Endothelial cell (in vitro differentiated cells): ENCODE data around the gene MTERF4. TPM values are rescaled to one million over a fixed set of nuclear protein-coding genes. Genes with fewer than 3 reads are reported as not detected.

Experiments used
- DNase-seq: peaks from one replicate; pipeline ENCODE4 v3.0.0; 2021; ENCODE audit warnings: low spot score
- H3K27ac Mint-ChIP-seq: one replicate; pipeline ENCODE4 v1.8.0; 2021; ENCODE audit warnings: mixed read lengths, inconsistent platforms; ENCODE audit not compliant: unreplicated experiment
- H3K27me3 Mint-ChIP-seq: one replicate; pipeline ENCODE4 v1.8.0; 2021; ENCODE audit warnings: mild to moderate bottlenecking, moderate library complexity, mixed read lengths, inconsistent platforms; ENCODE audit not compliant: unreplicated experiment
- H3K36me3 Mint-ChIP-seq: one replicate; pipeline ENCODE4 v1.8.0; 2021; ENCODE audit warnings: mild to moderate bottlenecking, low read depth, mixed read lengths, inconsistent platforms; ENCODE audit not compliant: unreplicated experiment
- H3K4me1 Mint-ChIP-seq: one replicate; pipeline ENCODE4 v1.8.0; 2021; ENCODE audit warnings: mild to moderate bottlenecking, mixed read lengths, inconsistent platforms; ENCODE audit not compliant: unreplicated experiment
- H3K4me3 Mint-ChIP-seq: one replicate; pipeline ENCODE4 v1.8.0; 2021; ENCODE audit warnings: mild to moderate bottlenecking, mixed read lengths, inconsistent platforms; ENCODE audit not compliant: unreplicated experiment
- H3K9me3 Mint-ChIP-seq: one replicate; pipeline ENCODE4 v1.8.0; 2021; ENCODE audit warnings: mixed read lengths, inconsistent platforms; ENCODE audit not compliant: unreplicated experiment
- CTCF ChIP-seq: fragments of 200-600 bp; sonication (generic); IDR thresholded peaks from one replicate; pipeline ENCODE4 v1.5.0; 2021; ENCODE audit warnings: antibody characterized with exemption; ENCODE audit not compliant: unreplicated experiment
- total RNA-seq: library from RNA; stranded (reverse); fragmentation: NEBNext Ultra II Directional; extraction: Animal tissue kit (Norgen Biotek cat#: 25700); gene quantifications from one replicate; pipeline ENCODE4 v1.2.1, GENCODE V29; 2021; ENCODE audit not compliant: unreplicated experiment

The MTERF4 gene
- total RNA-seq, 1 donor from 2014 or later = 82.4 TPM

GRCh38 chr2:241133436-241133820 lies 31.3 kb upstream of the MTERF4 start:
- DNase-seq = no peak

GRCh38 chr2:241132538-241133435 lies 30.7 kb upstream of the MTERF4 start:
- Mint-ChIP-seq H3K36me3 (peaks cover 25% of the 10 kb centered on the region), H3K4me3 (no peak overlapping the region), H3K27ac (no peak overlapping the region)

More at GRCh38 chr2:241133436-241133820, 31.3 kb upstream of the MTERF4 start:
- Mint-ChIP-seq H3K36me3 (peaks cover 29% of the 10 kb centered on the region), H3K9me3 (no peaks in the 10 kb centered on the region), H3K27ac (no peak overlapping the region), H3K27me3 (peaks cover 7% of the 10 kb centered on the region), H3K4me1 (no peaks in the 10 kb centered on the region), H3K4me3 (no peak overlapping the region)
- TF ChIP-seq CTCF = no peak

GRCh38 chr2:241131531-241131930 lies 29.4 kb upstream of the MTERF4 start:
- no peaks in the 10 kb centered on the region for H3K9me3 Mint-ChIP-seq
- no peak for TF ChIP-seq CTCF
- H3K27me3 Mint-ChIP-seq = peaks cover 4% of the 10 kb centered on the region
- H3K27ac Mint-ChIP-seq = no peak overlapping the region
- H3K4me3 Mint-ChIP-seq = no peak overlapping the region
- H3K4me1 Mint-ChIP-seq = no peaks in the 10 kb centered on the region
- DNase-seq = no peak
- H3K36me3 Mint-ChIP-seq = peaks cover 29% of the 10 kb centered on the region

More at GRCh38 chr2:241132538-241133435, 30.7 kb upstream of the MTERF4 start:
- Mint-ChIP-seq H3K9me3 (no peaks in the 10 kb centered on the region), H3K27me3 (peaks cover 5% of the 10 kb centered on the region), H3K4me1 (no peaks in the 10 kb centered on the region)
- no peak for TF ChIP-seq CTCF
- DNase-seq = no peak

DNA sequence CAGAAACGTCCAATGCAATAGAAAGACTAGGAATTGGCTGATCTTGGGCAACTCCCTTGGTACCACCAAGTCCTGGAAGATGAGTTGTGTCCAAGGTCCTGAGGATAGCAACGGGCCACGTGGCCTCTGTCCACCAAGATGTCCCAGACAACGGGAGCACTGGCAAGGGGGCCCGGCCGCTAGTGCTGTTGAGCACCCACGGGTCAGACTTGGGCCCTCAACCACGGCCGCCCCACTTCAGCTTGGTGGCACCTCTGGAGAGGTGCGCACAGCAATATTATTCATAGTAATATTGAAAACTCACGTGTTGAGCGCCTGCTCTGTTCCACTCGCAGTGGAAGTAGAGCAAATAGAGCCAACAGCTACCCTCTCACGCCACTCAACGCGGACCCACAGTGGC lies 28.2 kb upstream of the MTERF4 start:
- Mint-ChIP-seq H3K27ac (no peak overlapping the region), H3K9me3 (no peaks in the 10 kb centered on the region), H3K4me1 (no peaks in the 10 kb centered on the region), H3K27me3 (peaks cover 2% of the 10 kb centered on the region), H3K36me3 (peaks cover 25% of the 10 kb centered on the region), H3K4me3 (no peak overlapping the region)
- no peak for TF ChIP-seq CTCF
- no peak for DNase-seq
